Putamen (tissue), 1 donor: ENCODE measurements around the gene SCAND1.
"Not testable (repeated sequence)": the region's sequence is repeated elsewhere in the genome, so short reads cannot be mapped to it uniquely, and the experiment has no call there.

ENCODE experiments used
- DNase-seq: peaks from one replicate; pipeline ENCODE4 v3.0.0-alpha.2; 2016; ENCODE audit warnings: low spot score

Gene SCAND1

DNA sequence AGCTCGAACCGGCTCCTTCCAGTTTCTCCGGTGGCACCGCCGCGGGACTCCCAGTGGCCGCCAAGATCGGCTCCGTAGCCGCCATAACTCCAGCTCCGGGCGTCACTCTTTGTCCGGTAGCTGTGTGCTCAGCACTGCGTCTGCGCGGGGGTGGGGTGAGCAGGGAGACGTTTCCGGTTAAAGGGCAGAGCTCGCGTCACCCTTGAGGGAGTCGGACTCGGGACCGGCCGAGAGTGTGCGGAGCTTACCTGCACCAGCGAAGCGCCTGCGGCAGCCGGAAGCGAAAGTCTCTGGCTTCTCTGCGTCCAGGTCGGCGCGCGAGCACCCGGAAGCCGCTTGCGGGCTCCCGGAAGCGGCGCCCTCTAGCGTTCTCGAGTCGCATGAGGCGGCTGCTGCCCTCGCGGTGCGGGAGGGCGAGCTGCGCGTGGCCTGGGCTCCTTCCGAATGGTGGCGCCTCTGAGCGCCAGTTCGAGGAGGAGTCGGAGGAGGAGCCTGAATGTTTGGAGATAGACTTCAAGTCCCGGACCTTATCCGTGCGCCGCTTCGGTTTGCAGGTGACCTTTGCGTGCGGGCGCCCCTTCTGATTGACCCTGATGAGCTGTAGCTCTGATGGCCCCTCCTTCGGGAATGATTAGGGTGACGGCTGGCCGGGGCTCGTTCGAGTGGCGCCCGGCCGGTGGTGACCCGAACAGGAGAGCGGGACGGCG lies at the start of gene SCAND1:
Gene SCAND1 (minus strand): TSS at position 303 of the 707 bp plus-strand sequence. CDS start 218 bp downstream, at position 85.
- DNase-seq = peak; percentile 98

DNA sequence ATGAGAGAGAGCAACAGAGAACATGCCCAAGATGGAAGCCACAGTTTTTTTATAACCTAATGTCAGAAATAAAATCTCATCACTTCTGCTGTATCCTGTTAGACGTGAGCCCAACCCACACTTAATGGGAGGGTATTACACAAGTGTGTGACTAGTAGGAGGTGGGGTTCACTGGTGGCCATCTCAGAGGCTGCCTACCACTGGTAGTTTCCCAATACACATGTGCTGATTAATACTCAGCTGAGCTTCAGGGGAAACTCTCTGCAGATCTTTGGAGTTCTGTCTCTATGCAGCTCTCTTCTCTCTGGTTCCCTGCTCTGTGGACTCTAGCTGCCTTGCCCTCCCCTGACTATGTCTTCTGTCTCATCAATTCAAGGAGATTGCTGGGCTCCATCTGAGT lies 49.7 kb upstream of the SCAND1 start:
- no peak for DNase-seq

DNA sequence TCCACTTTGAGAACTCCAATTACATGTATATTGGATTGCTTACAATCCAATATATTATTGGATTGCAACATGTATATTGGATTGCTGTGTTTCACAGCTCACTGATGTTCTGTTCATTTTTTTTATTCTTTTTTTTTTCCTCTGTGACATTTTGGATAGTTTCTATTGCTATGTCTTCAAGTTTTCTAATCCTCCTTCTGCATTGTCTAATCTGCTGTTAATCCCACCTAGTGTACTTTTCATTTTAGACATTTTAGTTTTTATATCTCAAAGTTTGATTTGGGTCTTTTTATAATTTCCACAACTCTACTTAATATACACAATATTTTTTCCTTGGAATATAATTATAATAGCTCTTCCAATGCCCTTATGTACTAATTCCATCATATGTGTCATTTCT lies 48.6 kb upstream of the SCAND1 start:
- no peak for DNase-seq

DNA sequence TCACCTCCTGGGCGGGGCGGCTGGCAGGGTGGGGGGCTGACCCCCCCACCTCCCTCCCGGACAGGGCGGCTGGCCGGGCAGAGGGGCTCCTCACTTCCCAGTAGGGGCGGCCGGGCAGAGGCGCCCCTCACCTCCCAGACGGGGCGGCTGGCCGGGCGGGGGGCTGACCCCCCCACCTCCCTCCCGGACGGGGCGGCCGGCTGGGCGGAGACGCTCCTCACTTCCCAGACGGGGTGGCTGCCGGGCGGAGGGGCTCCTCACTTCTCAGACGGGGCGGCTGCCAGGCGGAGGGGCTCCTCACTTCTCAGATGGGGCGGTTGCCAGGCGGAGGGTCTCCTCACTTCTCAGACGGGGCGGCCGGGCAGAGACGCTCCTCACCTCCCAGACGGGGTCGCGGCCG lies 47.0 kb upstream of the SCAND1 start:
- not testable (repeated sequence) for DNase-seq

- DNase-seq = not testable (repeated sequence)
Measured at GRCh38 chr20:35996492-35996891, 42.2 kb upstream of the SCAND1 start.

- peak; percentile 74 for DNase-seq
Measured at GRCh38 chr20:35994994-35995453, 40.7 kb upstream of the SCAND1 start.

DNA sequence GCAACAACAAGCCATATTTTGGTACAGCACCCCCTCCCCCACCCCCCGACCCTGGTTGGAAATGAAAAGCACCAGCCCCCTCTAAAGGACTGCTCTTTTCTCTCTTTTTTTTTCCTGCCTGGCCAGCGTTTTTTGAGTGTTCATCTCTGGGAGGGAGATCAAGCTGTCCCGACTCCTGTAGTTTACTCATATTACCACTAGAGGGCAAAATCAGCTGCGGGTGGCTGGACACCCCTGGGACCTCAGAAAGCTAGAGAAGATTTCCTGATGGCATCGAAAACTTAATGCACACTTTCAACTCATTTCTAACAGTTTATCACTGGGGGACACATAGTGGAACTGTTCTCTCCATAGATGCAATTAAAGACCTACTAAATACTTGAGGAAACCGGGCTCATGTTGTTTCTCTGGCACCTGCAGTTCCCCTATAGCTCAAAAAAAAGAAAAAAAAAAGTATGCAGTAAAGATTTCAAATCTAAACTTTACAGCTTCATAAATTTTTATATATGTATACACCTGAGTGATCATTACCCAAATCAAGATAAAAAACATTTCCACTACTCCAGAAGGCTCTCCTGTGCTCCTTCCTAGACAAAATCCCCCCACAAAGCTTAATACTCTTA lies 38.5 kb upstream of the SCAND1 start:
- peak; percentile 45 for DNase-seq

- no peak for DNase-seq
Measured at GRCh38 chr20:35991142-35991771, 37.0 kb upstream of the SCAND1 start.

DNA sequence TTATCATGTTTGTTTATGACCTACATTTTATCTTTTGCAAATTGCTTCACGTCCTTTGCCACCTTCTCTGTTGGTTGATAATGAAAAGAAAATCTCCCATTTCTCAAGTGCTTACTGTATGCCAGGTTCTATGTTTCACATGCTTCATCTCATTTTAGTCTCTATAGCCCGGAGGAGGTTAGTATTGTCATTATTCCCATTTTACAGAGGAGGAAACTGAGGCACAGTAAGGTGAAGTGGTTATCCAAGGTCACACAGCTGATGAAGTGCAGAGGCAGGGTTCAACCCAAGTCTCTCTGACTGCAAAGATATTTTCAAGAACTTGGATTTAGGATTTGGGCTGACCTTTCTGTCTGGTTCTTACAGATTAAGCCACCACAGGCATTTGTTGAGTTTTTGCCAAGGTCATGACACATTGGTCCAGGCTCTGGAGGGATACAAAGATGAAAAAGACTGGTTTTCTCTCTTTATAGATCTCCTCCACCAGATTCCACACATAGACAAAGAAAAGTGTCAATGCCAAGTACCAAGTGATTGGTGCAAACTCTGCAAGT lies 34.7 kb upstream of the SCAND1 start:
- no peak for DNase-seq

GRCh38 chr20:35985806-35986205 lies 31.5 kb upstream of the SCAND1 start:
- no peak for DNase-seq

GRCh38 chr20:35984382-35984781 lies 30.1 kb upstream of the SCAND1 start:
- DNase-seq = no peak

DNA sequence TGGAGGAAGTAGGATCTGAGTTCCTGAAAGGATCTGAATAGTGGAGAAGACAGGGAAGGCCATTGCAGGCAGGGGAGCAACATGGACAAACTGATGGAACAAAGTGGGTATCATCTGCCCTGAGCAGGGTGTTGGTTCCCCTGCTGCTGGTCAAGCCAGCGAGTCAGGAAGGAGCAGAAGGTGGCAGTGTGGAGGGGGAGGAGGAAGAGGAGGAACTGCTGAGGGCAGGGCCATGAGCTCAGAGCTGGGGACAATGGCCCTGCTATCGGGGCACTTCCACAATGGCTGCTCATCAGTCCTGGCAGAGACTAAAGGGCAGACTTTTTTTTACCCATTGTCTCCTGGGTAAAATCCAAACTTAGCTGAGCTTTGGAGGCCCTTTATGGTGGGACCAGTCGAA lies 27.7 kb upstream of the SCAND1 start:
- DNase-seq = no peak

GRCh38 chr20:35979544-35979943 lies 25.2 kb upstream of the SCAND1 start:
- no peak for DNase-seq

GRCh38 chr20:35978041-35978513 lies 23.8 kb upstream of the SCAND1 start:
- no peak for DNase-seq

DNA sequence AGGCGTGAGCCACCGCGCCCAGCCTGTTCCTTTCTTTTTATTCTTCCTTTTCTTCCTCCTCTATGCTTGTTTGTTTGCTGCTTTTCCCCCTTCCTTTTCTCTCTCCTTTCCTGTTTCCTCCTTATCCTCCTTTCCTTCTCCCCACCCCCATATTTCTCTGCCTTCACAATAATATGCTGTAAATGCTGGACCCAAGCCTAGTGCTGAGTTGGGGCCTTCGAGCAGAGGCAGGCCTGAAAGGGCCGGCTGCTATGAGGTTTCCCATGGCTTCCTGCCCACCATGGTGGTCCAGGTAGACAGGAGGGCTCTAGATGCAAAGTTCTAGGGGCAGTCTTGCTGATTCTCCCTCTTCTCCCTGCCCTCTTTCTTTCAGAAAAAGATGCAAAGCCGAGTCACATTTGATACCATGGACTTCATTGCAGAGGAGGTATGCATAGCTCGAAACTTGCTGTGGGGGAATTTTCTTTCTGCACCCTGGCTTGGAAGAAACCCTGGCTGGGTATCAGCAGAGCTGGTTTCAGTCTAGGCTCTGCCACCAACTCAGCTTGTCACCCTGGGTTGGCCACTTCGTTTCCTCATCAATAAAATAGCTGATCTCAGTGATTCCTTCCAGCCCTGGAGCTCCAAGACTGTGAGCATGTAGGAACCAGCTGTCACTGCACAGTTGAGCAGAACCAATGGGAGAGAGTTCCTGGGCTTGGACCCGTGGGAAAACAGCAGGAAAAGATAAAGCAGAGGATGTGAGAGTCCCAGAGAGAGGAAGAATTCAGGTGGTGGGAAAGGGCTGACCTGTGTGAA lies 21.5 kb upstream of the SCAND1 start:
- no peak for DNase-seq

- DNase-seq = no peak
Measured at GRCh38 chr20:35974256-35974655, 20.0 kb upstream of the SCAND1 start.

DNA sequence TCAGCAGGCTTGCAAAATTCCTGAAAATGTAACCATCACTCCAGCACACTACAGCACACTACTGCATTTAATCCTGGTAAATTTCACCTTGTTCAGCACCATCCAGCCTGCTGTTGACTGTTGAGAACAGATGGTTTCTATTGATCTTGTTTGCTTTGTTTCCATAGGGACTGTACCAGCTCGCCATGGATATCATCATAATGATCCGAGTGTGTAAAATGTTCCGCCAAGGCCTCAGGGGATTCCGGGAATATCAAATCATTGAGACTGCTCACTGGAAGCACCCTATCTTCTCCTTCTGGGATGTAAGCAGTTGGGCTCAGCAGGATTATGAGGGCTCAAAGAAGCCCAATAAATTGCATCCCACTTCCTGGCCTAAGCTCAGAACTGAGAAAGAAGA lies 18.2 kb upstream of the SCAND1 start:
- no peak for DNase-seq

DNA sequence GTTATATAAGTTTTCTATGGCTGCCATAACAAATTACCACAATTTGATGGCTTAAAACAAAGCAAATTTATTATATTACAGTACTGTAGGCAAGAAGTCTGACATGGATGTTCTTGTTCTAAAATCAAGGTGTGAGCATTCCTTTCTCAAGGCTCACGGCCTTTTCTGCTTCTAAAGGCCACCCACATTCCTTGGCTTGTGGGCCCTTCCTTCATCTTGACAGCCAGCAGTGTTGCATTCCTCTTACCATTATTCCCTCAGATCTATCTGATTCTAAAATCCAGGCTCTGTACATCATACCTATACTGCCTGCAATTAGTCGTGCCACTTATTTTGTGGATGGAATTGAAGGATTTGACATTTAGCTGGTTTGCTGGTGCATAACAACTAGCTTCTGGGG lies 17.7 kb upstream of the SCAND1 start:
- DNase-seq = no peak

GRCh38 chr20:35968930-35969329 lies 14.6 kb upstream of the SCAND1 start:
- no peak for DNase-seq

GRCh38 chr20:35967979-35968640 lies 13.8 kb upstream of the SCAND1 start, which contains the start of gene CNBD2:
Gene CNBD2 (plus strand): TSS chr20:35968590. CDS start chr20:35968763, 173 bp downstream.
- DNase-seq = no peak

DNA sequence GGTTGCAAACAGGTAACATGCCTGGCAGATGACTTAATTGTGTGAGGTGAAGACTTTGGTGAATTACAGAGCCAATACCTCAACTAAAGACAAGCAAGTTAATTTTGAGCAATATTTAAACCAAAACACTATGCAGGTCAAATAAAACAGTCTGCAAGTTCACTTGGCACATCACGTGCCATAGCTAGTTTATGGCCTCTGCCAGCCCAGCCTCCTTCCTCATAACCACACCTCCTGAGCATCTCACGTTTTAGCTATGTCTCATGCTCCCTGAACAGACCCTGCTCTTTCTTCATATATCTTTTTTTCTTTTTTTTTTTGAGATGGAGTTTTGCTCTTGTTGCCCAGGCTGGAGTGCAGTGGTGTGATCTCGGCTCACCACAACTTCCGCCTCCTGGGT lies 9.6 kb upstream of the SCAND1 start:
- DNase-seq = no peak
